HTERT RPE-1 (cell line): ENCODE measurements around the gene PIR.

ENCODE experiments used
- in situ Hi-C: fragments of 300-500 bp; cut with MboI; formaldehyde crosslinking; loops from 4 replicates; pipeline ENCODE4 v1.14.3; 2020; ENCODE audit warnings: low sequenced_read_pairs

Gene PIR

GRCh38 chrX:15350329-15350996 lies 142.7 kb downstream of the PIR start:
- in situ Hi-C loops: no loop called here

- in situ Hi-C loops: no loop called here
Observed at GRCh38 chrX:15349046-15349445, 144.1 kb downstream of the PIR start.

- in situ Hi-C loops: no loop called here
Observed at GRCh38 chrX:15345976-15346375, 147.2 kb downstream of the PIR start.

- in situ Hi-C loops: no loop called here
Observed at GRCh38 chrX:15344106-15344505, 149.0 kb downstream of the PIR start.

- in situ Hi-C loops: no loop called here
Observed at GRCh38 chrX:15343075-15343476, 150.1 kb downstream of the PIR start.

- in situ Hi-C loops: no loop called here
Observed at GRCh38 chrX:15340867-15341266, 152.3 kb downstream of the PIR start.

- in situ Hi-C loops: no loop called here
Observed at GRCh38 chrX:15336023-15336413, 157.1 kb downstream of the PIR start.

GRCh38 chrX:15335135-15336022 lies 157.8 kb downstream of the PIR start, which contains the start of gene PIGA:
TSS of gene PIGA (minus strand) at chrX:15335523. CDS start at chrX:15331930, 3,593 bp downstream.
- in situ Hi-C loops: no loop called here
